SU-DHL-6 (cell line): ENCODE results near the gene LDHAL6B.

Experiments used
- EZH2phosphoT487 ChIP-seq: fragments of 200-600 bp; sonication (generic), shearing (Covaris generic); conservative IDR thresholded peaks from 2 replicates; pipeline ENCODE4 v1.6.1; 2018; ENCODE audit warnings: mild to moderate bottlenecking, antibody characterized with exemption, low read length, moderate library complexity, mixed read lengths
- TF ChIP-seq, protein P1 (sequence below): fragments of 200-600 bp; sonication (generic); IDR thresholded peaks from one replicate; pipeline ENCODE4 v1.5.1; 2017; ENCODE audit warnings: antibody characterized with exemption, mild to moderate bottlenecking, low read length, moderate library complexity; ENCODE audit not compliant: insufficient read depth, poor library complexity, severe bottlenecking

DNA sequence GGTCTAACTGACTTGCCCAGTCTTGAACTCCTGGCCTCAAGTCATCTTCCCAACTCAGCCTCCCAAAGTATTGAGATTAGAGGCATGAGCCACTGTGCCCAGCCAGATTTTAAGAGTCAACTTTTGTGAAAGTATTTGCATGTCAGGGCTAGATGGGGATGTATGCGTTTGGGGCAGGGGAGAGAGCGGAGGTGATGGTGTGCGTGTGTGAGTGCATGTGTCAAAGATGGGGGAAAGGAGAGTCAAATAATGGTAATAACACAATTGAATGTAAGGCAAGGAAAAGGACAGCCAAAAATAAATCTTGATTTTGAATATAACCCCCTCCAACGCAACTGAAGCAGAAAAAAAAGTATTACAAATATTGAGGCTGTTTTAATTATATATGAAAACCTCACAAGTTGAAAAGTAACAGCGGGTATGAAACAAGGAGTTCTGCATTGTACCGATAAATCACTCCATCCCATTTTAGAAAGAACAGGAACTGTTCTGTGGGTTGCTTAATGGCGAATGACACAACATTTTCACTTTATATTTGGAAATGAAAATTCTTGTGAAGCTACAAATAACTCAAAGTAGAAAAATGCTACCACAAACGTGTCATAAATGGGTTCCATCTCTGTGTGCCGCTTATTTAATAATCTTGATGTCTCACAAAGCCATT, 29.9 kb upstream of the LDHAL6B start:
- TF ChIP-seq, protein P1, sequence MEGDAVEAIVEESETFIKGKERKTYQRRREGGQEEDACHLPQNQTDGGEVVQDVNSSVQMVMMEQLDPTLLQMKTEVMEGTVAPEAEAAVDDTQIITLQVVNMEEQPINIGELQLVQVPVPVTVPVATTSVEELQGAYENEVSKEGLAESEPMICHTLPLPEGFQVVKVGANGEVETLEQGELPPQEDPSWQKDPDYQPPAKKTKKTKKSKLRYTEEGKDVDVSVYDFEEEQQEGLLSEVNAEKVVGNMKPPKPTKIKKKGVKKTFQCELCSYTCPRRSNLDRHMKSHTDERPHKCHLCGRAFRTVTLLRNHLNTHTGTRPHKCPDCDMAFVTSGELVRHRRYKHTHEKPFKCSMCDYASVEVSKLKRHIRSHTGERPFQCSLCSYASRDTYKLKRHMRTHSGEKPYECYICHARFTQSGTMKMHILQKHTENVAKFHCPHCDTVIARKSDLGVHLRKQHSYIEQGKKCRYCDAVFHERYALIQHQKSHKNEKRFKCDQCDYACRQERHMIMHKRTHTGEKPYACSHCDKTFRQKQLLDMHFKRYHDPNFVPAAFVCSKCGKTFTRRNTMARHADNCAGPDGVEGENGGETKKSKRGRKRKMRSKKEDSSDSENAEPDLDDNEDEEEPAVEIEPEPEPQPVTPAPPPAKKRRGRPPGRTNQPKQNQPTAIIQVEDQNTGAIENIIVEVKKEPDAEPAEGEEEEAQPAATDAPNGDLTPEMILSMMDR, result no peak
- TF ChIP-seq EZH2phosphoT487, result no peak
